ENCODE results near the gene DAPK2. TPM values are rescaled to one million over a fixed set of nuclear protein-coding genes. Genes with fewer than 3 reads are reported as not detected.
"Not testable (repeated sequence)": the region's sequence is repeated elsewhere in the genome, so short reads cannot be mapped to it uniquely, and the experiment has no call there.

DAPK2 gene
- total and polyA plus RNA-seq, 4 donors = 4.0 to 6.7 (median 6.7) TPM

DNA sequence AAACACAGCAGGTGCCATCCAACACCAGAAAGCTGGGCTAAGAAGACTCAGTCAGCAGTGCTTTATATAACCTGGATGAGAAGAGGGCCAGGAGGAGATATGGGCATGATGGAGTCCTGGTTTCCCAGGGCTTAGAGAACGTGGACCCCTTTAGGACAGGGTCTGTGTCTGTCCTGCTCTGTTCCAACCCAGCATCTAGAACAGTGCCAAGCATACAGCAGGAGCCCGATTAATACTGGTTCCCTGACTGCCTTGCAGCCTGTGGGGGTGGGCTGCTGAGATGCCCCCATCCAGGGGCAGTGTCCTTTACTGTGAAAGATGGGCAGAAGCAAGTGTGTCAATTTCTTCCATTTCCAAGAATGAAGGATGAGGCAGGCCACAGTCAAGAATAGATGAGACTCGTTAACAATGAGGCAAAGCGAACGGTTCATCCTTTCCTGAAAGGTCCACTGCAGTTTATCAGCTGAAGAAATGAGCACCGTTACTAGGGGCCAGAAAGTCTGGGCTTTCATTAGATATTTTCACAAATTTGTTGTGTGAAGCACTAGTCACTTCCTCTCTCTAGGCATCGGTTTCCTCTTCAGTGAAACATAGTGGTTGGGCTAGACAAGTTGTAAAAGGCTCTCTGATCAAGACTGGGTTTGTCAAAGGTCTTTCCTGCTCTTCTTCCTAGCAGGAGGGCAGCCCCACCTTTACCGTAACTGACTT lies 140.6 kb downstream of the DAPK2 start:
- H3K4me1 ChIP-seq (ENCODE audit: control insufficient read depth, insufficient read depth, low read length) = peaks cover 24% of the 10 kb centered on the region
- no peak for DNase-seq (ENCODE audit: low read depth in 4 of 6, low spot score in 6 of 6)
- H3K27ac ChIP-seq (ENCODE audit: low read depth, low read length) = no peak overlapping the region
- WGBS (ENCODE audit: insufficient coverage) = 80% methylated on average over 7 of the region's 8 CpGs
- no peaks in the 10 kb centered on the region for H3K27me3 ChIP-seq (ENCODE audit: control insufficient read depth, insufficient read depth, low read length)
- H3K4me3 ChIP-seq (ENCODE audit: low read depth, low read length) = no peak overlapping the region
- H3K9me3 ChIP-seq (ENCODE audit: control insufficient read depth, insufficient read depth, low read length) = no peaks in the 10 kb centered on the region
- H3K36me3 ChIP-seq (ENCODE audit: control insufficient read depth, insufficient read depth, low read length) = peaks cover 4% of the 10 kb centered on the region

DNA sequence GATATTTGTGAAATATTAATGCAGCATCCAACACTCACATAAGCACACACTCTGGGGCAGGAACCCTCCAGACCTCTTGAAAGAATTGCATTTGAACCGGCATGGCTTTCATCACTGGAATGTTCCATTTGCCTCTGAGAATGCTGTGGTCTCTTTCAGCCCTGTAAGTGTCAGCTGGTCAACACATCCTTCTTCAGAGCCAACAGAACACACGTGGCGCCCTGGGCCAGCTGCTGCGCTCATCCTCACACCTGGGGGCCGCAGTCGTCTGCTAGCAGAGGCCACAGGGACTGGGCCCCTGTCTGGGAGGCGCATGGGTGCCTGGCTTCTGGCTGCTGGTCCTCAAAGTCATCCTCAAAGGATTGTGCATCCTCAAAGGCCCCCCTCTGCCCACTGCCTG lies 141.2 kb downstream of the DAPK2 start:
- Histone ChIP-seq H3K27ac (ENCODE audit: low read depth, low read length) (no peak overlapping the region), H3K36me3 (ENCODE audit: control insufficient read depth, insufficient read depth, low read length) (peaks cover 4% of the 10 kb centered on the region), H3K4me3 (ENCODE audit: low read depth, low read length) (no peak overlapping the region), H3K4me1 (ENCODE audit: control insufficient read depth, insufficient read depth, low read length) (peaks cover 22% of the 10 kb centered on the region), H3K27me3 (ENCODE audit: control insufficient read depth, insufficient read depth, low read length) (no peaks in the 10 kb centered on the region), H3K9me3 (ENCODE audit: control insufficient read depth, insufficient read depth, low read length) (no peaks in the 10 kb centered on the region)
- no peak for DNase-seq (ENCODE audit: low read depth in 4 of 6, low spot score in 6 of 6)
- WGBS (ENCODE audit: insufficient coverage) = 87% methylated on average over 7 of the region's 7 CpGs

DNA sequence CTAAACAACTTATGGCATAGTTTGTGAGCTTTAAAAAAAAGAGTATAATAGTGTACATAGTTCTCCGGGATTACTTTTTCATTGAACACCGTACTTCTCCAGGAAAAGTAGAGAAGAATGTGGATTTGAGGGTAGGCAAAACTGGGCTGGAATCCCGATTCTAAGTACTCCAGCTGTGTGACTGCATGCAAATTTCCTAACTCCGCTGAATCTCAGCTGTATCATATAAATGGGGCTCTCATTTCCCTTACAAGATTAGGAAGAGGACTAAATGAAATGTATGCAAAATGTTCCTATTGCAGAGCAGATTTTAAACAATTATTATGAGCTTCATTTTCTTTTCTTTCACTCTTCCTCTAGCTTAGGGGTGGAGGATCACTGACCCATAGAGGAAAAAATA lies 142.2 kb downstream of the DAPK2 start:
- Histone ChIP-seq H3K27me3 (ENCODE audit: control insufficient read depth, insufficient read depth, low read length) (no peaks in the 10 kb centered on the region), H3K4me1 (ENCODE audit: control insufficient read depth, insufficient read depth, low read length) (peaks cover 12% of the 10 kb centered on the region), H3K9me3 (ENCODE audit: control insufficient read depth, insufficient read depth, low read length) (no peaks in the 10 kb centered on the region), H3K36me3 (ENCODE audit: control insufficient read depth, insufficient read depth, low read length) (peaks cover 4% of the 10 kb centered on the region), H3K27ac (ENCODE audit: low read depth, low read length) (no peak overlapping the region), H3K4me3 (ENCODE audit: low read depth, low read length) (no peak overlapping the region)
- DNase-seq (ENCODE audit: low read depth in 4 of 6, low spot score in 6 of 6) = no peak
- 60% methylated on average over 1 of the region's 4 CpGs for WGBS (ENCODE audit: insufficient coverage)

DNA sequence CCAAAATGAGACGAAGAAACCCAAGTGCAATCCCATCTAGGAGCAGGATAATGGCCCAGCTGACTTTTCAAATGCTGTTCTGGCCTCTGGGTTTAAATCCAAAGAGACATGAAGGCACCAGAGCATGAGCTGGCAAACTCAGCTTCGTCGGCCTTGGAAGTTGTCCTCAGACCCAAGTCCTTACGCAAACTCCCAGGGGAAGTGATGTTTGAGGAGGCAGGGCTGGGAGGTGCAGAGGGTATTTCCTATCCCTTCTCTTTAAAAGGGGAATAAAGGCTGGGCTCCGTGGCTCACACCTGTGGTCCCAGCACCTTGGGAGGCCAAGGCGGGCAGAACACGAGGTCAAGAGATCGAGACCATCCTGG lies 143.6 kb downstream of the DAPK2 start:
- Histone ChIP-seq H3K9me3 (ENCODE audit: control insufficient read depth, insufficient read depth, low read length) (no peaks in the 10 kb centered on the region), H3K4me1 (ENCODE audit: control insufficient read depth, insufficient read depth, low read length) (peaks cover 3% of the 10 kb centered on the region), H3K27ac (ENCODE audit: low read depth, low read length) (no peak overlapping the region), H3K36me3 (ENCODE audit: control insufficient read depth, insufficient read depth, low read length) (no peaks in the 10 kb centered on the region), H3K27me3 (ENCODE audit: control insufficient read depth, insufficient read depth, low read length) (no peaks in the 10 kb centered on the region), H3K4me3 (ENCODE audit: low read depth, low read length) (no peak overlapping the region)
- WGBS (ENCODE audit: insufficient coverage) = 91% methylated on average over 4 of the region's 8 CpGs
- DNase-seq (ENCODE audit: low read depth in 4 of 6, low spot score in 6 of 6) = no peak

DNA sequence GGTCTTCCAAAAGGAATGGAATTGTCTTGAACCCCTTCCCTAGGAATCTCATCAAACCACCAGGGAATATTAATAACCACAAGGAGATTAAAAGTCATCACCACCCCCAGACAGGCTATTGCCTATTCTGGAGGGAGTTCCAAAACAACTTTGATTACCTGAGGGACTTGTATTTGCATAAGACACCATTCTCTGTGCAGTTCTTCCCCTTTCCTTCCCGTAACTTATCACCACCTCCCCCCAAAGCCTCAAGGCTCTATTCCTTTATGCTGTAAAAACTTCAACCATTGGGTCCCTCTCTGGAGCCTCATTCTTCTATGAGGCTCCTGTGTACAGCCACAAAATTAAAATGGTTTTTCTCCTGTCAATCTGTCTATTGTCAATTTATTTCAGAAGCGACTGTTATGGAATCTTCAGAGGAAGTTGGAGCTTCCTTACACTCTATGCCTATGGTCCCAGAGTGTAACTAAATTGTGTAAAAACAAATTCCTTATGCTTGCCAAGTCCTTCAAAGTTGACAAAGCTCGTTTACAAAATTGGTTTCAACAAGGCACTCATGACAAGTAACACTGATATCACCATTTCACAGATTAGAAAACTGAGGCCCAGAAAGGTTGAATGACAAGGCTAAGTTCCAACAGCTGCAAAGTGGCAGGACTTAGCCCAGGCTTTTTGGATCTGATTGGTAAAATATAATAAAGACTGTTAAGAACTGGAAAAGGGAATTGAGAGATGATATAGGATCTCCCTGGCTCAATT lies 144.2 kb downstream of the DAPK2 start:
- Histone ChIP-seq H3K9me3 (ENCODE audit: control insufficient read depth, insufficient read depth, low read length) (no peaks in the 10 kb centered on the region), H3K36me3 (ENCODE audit: control insufficient read depth, insufficient read depth, low read length) (no peaks in the 10 kb centered on the region), H3K4me1 (ENCODE audit: control insufficient read depth, insufficient read depth, low read length) (peaks cover 3% of the 10 kb centered on the region), H3K27me3 (ENCODE audit: control insufficient read depth, insufficient read depth, low read length) (no peaks in the 10 kb centered on the region), H3K4me3 (ENCODE audit: low read depth, low read length) (no peak overlapping the region), H3K27ac (ENCODE audit: low read depth, low read length) (no peak overlapping the region)
- no peak for DNase-seq (ENCODE audit: low read depth in 4 of 6, low spot score in 6 of 6)
- WGBS (ENCODE audit: insufficient coverage) = 83% methylated on average over 1 of the region's 3 CpGs

DNA sequence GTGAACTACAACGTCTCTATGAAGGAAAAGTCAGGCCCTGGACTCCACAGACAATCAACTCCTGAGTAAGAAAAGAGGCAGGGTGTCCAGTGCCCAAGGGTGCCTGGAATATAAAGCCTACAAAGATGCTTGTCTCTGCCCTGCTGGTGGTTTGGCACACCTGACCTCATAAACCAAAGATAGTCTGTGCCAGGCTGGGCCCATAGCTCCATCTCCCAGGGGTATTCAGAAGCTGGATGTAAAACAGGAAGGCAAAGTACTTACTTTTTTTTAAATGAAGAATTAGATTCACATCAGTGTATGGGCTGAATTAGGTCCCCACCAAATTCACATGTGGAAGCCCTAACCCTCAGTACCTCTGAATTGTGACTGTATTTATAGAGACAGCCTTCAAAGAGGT lies 146.0 kb downstream of the DAPK2 start:
- no peak overlapping the region for H3K4me3 ChIP-seq (ENCODE audit: low read depth, low read length)
- DNase-seq (ENCODE audit: low read depth in 4 of 6, low spot score in 6 of 6) = no peak
- H3K9me3 ChIP-seq (ENCODE audit: control insufficient read depth, insufficient read depth, low read length) = no peaks in the 10 kb centered on the region
- no peaks in the 10 kb centered on the region for H3K36me3 ChIP-seq (ENCODE audit: control insufficient read depth, insufficient read depth, low read length)
- no peaks in the 10 kb centered on the region for H3K4me1 ChIP-seq (ENCODE audit: control insufficient read depth, insufficient read depth, low read length)
- no peaks in the 10 kb centered on the region for H3K27me3 ChIP-seq (ENCODE audit: control insufficient read depth, insufficient read depth, low read length)
- WGBS (ENCODE audit: insufficient coverage) = 100% methylated on average over 1 of the region's 1 CpG
- H3K27ac ChIP-seq (ENCODE audit: low read depth, low read length) = no peak overlapping the region

DNA sequence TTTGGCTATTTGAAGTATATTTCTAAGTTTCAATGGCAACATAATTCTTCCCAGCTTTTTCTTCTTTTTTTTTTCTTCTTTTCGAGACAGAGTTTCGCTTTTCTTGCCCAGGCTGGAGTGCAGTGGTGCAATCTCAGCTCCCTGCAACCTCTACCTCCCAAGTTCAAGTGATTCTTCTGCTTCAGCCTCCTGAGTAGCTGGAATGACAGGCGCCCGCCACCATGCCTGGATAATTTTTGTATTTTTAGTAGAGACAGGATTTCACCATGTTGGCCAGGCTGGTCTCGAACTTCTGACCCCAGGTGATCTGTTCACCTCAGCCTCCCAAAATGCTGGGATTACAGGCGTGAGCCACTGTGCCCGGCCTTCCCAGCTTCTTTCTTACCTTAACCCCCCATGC lies 146.7 kb downstream of the DAPK2 start:
- not testable (repeated sequence) for DNase-seq (ENCODE audit: low read depth in 4 of 6, low spot score in 6 of 6); H3K4me1 ChIP-seq (ENCODE audit: control insufficient read depth, insufficient read depth, low read length); H3K36me3 ChIP-seq (ENCODE audit: control insufficient read depth, insufficient read depth, low read length); H3K27ac ChIP-seq (ENCODE audit: low read depth, low read length); H3K4me3 ChIP-seq (ENCODE audit: low read depth, low read length); H3K9me3 ChIP-seq (ENCODE audit: control insufficient read depth, insufficient read depth, low read length); H3K27me3 ChIP-seq (ENCODE audit: control insufficient read depth, insufficient read depth, low read length)
- WGBS (ENCODE audit: insufficient coverage) = 92% methylated on average over 2 of the region's 7 CpGs

DNA sequence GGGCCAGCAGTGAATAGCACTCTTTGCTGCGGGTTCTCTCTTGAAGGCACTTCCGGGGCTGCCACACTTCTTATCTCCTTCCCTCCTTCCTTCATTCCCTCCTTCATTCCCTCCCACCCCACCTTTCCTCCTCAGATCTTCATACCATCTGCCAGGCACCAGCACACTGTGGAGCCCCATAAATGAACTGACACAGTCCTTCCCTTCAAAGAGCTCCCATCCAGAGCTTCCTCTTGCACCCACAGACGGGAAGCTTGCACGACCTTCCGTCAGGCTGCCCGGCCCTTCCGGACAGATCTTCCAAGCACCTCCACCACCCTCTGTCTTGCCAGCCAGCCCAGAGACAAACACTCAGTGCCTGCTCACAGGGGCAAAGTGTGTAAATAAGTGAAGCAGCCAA lies 147.1 kb downstream of the DAPK2 start:
- Histone ChIP-seq H3K27me3 (ENCODE audit: control insufficient read depth, insufficient read depth, low read length) (no peaks in the 10 kb centered on the region), H3K4me1 (ENCODE audit: control insufficient read depth, insufficient read depth, low read length) (no peaks in the 10 kb centered on the region), H3K27ac (ENCODE audit: low read depth, low read length) (no peak overlapping the region), H3K4me3 (ENCODE audit: low read depth, low read length) (no peak overlapping the region), H3K36me3 (ENCODE audit: control insufficient read depth, insufficient read depth, low read length) (no peaks in the 10 kb centered on the region), H3K9me3 (ENCODE audit: control insufficient read depth, insufficient read depth, low read length) (no peaks in the 10 kb centered on the region)
- no peak for DNase-seq (ENCODE audit: low read depth in 4 of 6, low spot score in 6 of 6)
- WGBS (ENCODE audit: insufficient coverage) = 59% methylated on average over 7 of the region's 7 CpGs

DNA sequence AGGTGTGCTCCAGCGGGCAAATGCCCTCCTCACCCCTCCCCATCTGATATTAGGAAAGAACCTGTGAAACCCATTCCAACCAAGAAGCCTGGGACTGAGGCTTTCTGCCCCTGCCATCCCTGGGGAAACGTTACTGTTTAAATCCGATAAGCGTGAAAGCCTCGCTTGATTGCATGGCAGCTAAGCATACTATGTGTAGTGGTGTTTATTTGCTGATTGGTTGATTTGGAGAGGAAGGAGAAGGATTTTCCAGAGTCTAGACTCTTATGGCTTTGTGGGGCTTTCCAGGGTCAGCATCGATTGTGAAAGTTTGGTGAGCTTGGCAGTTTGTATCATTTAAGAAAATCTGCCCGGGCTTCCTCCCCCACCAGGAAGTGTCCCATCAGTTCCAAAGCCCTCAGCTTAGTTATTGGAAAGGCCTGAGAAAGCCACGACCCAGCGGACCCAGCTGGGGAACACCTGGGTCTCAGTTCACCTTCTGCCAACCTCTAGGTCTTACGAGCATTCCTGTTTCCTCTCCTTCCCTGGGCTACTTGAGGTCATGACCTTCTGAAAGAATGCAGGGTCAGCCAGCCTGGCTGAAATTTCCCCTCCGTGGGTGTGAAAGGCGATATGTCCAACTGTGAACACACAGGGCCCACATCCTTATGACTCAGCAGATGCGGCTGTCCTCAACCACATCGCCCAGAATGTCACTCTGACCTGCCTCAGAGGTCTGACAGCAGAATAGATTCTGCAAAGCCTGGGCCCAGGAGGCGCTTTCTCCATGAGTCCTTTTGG lies 149.8 kb downstream of the DAPK2 start:
- Histone ChIP-seq H3K4me3 (ENCODE audit: low read depth, low read length) (no peak overlapping the region), H3K9me3 (ENCODE audit: control insufficient read depth, insufficient read depth, low read length) (no peaks in the 10 kb centered on the region), H3K36me3 (ENCODE audit: control insufficient read depth, insufficient read depth, low read length) (no peaks in the 10 kb centered on the region), H3K4me1 (ENCODE audit: control insufficient read depth, insufficient read depth, low read length) (peaks cover under 1% of the 10 kb centered on the region), H3K27ac (ENCODE audit: low read depth, low read length) (no peak overlapping the region), H3K27me3 (ENCODE audit: control insufficient read depth, insufficient read depth, low read length) (no peaks in the 10 kb centered on the region)
- WGBS (ENCODE audit: insufficient coverage) = 61% methylated on average over 13 of the region's 15 CpGs
- no peak for DNase-seq (ENCODE audit: low read depth in 4 of 6, low spot score in 6 of 6)
